CD4-positive, alpha-beta T cell (primary cell): Measurements from ENCODE around the gene CEP135. TPM values are rescaled to one million over a fixed set of nuclear protein-coding genes. Genes with fewer than 3 reads are reported as not detected.

Experiments
- ATAC-seq: fragments of 200-7000 bp; cut with Tn5 transposase; one replicate; pipeline ENCODE4 v1.10.0; 2022; ENCODE audit warnings: mild to moderate bottlenecking; ENCODE audit not compliant: poor library complexity
- CTCF ChIA-PET: fragments of 350-600 bp; sonication (Branson Sonifier 250); formaldehyde crosslinking; loops from one replicate; lab custom pipeline; 2021; ENCODE audit warnings: antibody characterized with exemption, inconsistent platforms; lab: Charles Lee
- POLR2A ChIA-PET: fragments of 350-600 bp; sonication (Branson Sonifier 250); formaldehyde crosslinking; loops from one replicate; lab custom pipeline; 2021; ENCODE audit warnings: antibody characterized with exemption, inconsistent platforms; lab: Charles Lee
- DNase-seq, 14 experiments: peaks; one replicate each; pipeline ENCODE4 v3.0.0-alpha.2; 2013 to 2020; ENCODE audit warnings: mixed read lengths in 2 of 14
- H3K27ac ChIP-seq, 2 donors: one replicate each; pipeline versions ENCODE4 v1.5.1 to v1.7.0; 2013; ENCODE audit warnings: low read length in 2 of 2, low read depth in 1 of 2, mild to moderate bottlenecking in 1 of 2
- H3K27me3 ChIP-seq, 2 experiments: 1 replicate in 1 of 2; 2 replicates in 1 of 2; pipeline versions ENCODE4 v1.6.1 to v1.7.0; 2013; ENCODE audit warnings: low read length in 2 of 2, control low read depth in 1 of 2, mild to moderate bottlenecking in 1 of 2, moderate library complexity in 1 of 2; ENCODE audit not compliant: insufficient read depth in 2 of 2, control insufficient read depth in 1 of 2
- H3K36me3 ChIP-seq: one replicate; pipeline ENCODE4 v1.6.1; 2013; ENCODE audit warnings: low read length, control low read depth; ENCODE audit not compliant: insufficient read depth
- H3K4me1 ChIP-seq: one replicate; pipeline ENCODE4 v1.6.1; 2013; ENCODE audit warnings: low read length, control low read depth; ENCODE audit not compliant: insufficient read depth
- H3K4me3 ChIP-seq: one replicate; pipeline ENCODE4 v1.5.1; 2013; ENCODE audit warnings: mild to moderate bottlenecking, low read length, moderate library complexity
- H3K9me3 ChIP-seq, 2 experiments: 1 replicate in 1 of 2; 2 replicates in 1 of 2; pipeline versions ENCODE4 v1.6.1 to v1.7.0; 2013; ENCODE audit warnings: low read length in 2 of 2, mild to moderate bottlenecking in 2 of 2, control low read depth in 1 of 2, moderate library complexity in 1 of 2; ENCODE audit not compliant: control insufficient read depth in 1 of 2, insufficient read depth in 1 of 2
- H3K27ac Mint-ChIP-seq: one replicate; pipeline ENCODE4 v1.8.0; 2020; ENCODE audit warnings: mixed read lengths
- H3K27me3 Mint-ChIP-seq: one replicate; pipeline ENCODE4 v1.8.0; 2021; ENCODE audit warnings: mixed read lengths
- H3K36me3 Mint-ChIP-seq: one replicate; pipeline ENCODE4 v1.8.0; 2021; ENCODE audit warnings: low read depth, mixed read lengths
- H3K4me1 Mint-ChIP-seq: one replicate; pipeline ENCODE4 v1.8.0; 2021; ENCODE audit warnings: low read depth, mixed read lengths
- H3K4me3 Mint-ChIP-seq: one replicate; pipeline ENCODE4 v1.8.0; 2020; ENCODE audit warnings: mild to moderate bottlenecking, mixed read lengths
- H3K9me3 Mint-ChIP-seq: one replicate; pipeline ENCODE4 v1.8.0; 2020; ENCODE audit warnings: mixed read lengths
- intact Hi-C, 2 experiments: fragments of 100-400 bp; cut with DNase I in 1 of 2; cut with micrococcal nuclease in 1 of 2; formaldehyde crosslinking; loops; one replicate each; pipeline versions ENCODE4 v1.15.1 to v1.9.0; 2023 to 2025; cut with DNase I, micrococcal nuclease
- total RNA-seq, 174 experiments: library from RNA in 2 of 174; stranded (reverse) in 2 of 174; gene quantifications; one replicate each; pipeline ENCODE4 v1.2.3 and lab custom pipeline; 2021 to 2026
- TF ChIP-seq, protein P1 (sequence below): fragments of 200-600 bp; IDR thresholded peaks from one replicate; pipeline ENCODE4 v1.8.0; 2022; ENCODE audit warnings: antibody characterized with exemption, mild to moderate bottlenecking

Gene CEP135
- total RNA-seq, 2 experiments from 2014 or later, result 19.6 to 21.0 TPM

- intact Hi-C loops, result no loop called here
- Histone ChIP-seq H3K4me3 (no peak overlapping the region), H3K9me3 (no peaks in the 10 kb centered on the region), H3K36me3 (peaks cover 52% of the 10 kb centered on the region), H3K27ac (no peak overlapping the region), H3K27me3 (no peaks in the 10 kb centered on the region), H3K4me1 (no peaks in the 10 kb centered on the region)
- Mint-ChIP-seq H3K9me3 (peaks cover 4% of the 10 kb centered on the region), H3K27ac (no peak overlapping the region), H3K36me3 (peaks cover 95% of the 10 kb centered on the region), H3K4me3 (no peak overlapping the region), H3K27me3 (no peaks in the 10 kb centered on the region), H3K4me1 (peaks cover 8% of the 10 kb centered on the region)
- ChIA-PET POLR2A (no interaction called here), CTCF (no interaction called here)
- TF ChIP-seq, protein P1, sequence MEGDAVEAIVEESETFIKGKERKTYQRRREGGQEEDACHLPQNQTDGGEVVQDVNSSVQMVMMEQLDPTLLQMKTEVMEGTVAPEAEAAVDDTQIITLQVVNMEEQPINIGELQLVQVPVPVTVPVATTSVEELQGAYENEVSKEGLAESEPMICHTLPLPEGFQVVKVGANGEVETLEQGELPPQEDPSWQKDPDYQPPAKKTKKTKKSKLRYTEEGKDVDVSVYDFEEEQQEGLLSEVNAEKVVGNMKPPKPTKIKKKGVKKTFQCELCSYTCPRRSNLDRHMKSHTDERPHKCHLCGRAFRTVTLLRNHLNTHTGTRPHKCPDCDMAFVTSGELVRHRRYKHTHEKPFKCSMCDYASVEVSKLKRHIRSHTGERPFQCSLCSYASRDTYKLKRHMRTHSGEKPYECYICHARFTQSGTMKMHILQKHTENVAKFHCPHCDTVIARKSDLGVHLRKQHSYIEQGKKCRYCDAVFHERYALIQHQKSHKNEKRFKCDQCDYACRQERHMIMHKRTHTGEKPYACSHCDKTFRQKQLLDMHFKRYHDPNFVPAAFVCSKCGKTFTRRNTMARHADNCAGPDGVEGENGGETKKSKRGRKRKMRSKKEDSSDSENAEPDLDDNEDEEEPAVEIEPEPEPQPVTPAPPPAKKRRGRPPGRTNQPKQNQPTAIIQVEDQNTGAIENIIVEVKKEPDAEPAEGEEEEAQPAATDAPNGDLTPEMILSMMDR, result no peak
- ATAC-seq (no peak), DNase-seq (no peak)
These were observed 58.4 kb downstream of the CEP135 start for GRCh38 chr4:56007154-56007553.

DNA sequence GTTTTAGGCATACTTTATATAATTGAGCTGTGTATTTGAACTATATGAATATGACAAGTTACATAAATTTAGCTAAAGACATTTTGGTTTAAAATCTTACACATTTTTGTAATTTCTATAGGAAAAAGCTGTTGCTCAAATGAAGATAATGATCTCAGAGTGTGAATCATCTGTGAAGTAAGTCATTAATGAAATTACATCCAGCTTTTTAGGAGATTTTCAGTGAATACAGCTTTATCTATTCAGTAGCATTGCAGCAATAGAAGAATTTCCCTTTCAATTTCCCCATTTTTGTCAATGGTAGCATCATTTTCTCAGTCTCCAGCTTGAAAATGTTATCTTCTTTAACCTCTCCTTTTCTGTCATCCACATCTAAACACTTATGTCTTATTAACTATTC is 59.5 kb downstream of the CEP135 start:
- no peak for DNase-seq
- H3K9me3 Mint-ChIP-seq, result peaks cover 4% of the 10 kb centered on the region
- H3K4me1 Mint-ChIP-seq, result peaks cover 8% of the 10 kb centered on the region
- no peak overlapping the region for H3K4me3 ChIP-seq
- H3K36me3 ChIP-seq, result peaks cover 57% of the 10 kb centered on the region
- H3K4me3 Mint-ChIP-seq, result no peak overlapping the region
- H3K27me3 Mint-ChIP-seq, result no peaks in the 10 kb centered on the region
- H3K4me1 ChIP-seq, result no peaks in the 10 kb centered on the region
- ChIA-PET CTCF (no interaction called here), POLR2A (no interaction called here)
- H3K9me3 ChIP-seq, result no peaks in the 10 kb centered on the region
- H3K27me3 ChIP-seq, result no peaks in the 10 kb centered on the region
- TF ChIP-seq, protein P1, result no peak
- no peak for ATAC-seq
- no peak overlapping the region for H3K27ac Mint-ChIP-seq
- no peak overlapping the region for H3K27ac ChIP-seq
- intact Hi-C loops, result no loop called here
- H3K36me3 Mint-ChIP-seq, result peaks cover 95% of the 10 kb centered on the region

GRCh38 chr4:56026596-56026995 is 77.9 kb downstream of the CEP135 start:
- no peak overlapping the region for H3K4me3 Mint-ChIP-seq
- intact Hi-C loops, result no loop called here
- no peaks in the 10 kb centered on the region for H3K27me3 Mint-ChIP-seq
- H3K27ac ChIP-seq, result no peak overlapping the region
- POLR2A ChIA-PET, result no interaction called here
- H3K4me3 ChIP-seq, result no peak overlapping the region
- ATAC-seq, result no peak
- CTCF ChIA-PET, result no interaction called here
- H3K4me1 Mint-ChIP-seq, result no peaks in the 10 kb centered on the region
- H3K27me3 ChIP-seq, result no peaks in the 10 kb centered on the region
- peaks cover 5% of the 10 kb centered on the region for H3K9me3 Mint-ChIP-seq
- TF ChIP-seq, protein P1, result no peak
- H3K27ac Mint-ChIP-seq, result no peak overlapping the region
- H3K9me3 ChIP-seq, result no peaks in the 10 kb centered on the region
- no peaks in the 10 kb centered on the region for H3K4me1 ChIP-seq
- DNase-seq, result no peak
- H3K36me3 ChIP-seq, result peaks cover 65% of the 10 kb centered on the region
- H3K36me3 Mint-ChIP-seq, result peaks cover 77% of the 10 kb centered on the region
